H1 (cell line): ENCODE results near the gene ARMC5. TPM values are rescaled to one million over a fixed set of nuclear protein-coding genes. Genes with fewer than 3 reads are reported as not detected.

Source experiments
- polyA plus RNA-seq, 7 experiments: library from polyadenylated mRNA; depleted of rRNA in 3 of 7; stranded (reverse) in 5 of 7; unstranded in 2 of 7; fragments of >200 nt in 5 of 7; fragments of 200-250 nt in 2 of 7; gene quantifications; 1 replicate in 5 of 7; 2 replicates in 1 of 7; 4 replicates in 1 of 7; pipeline versions ENCODE4 v1.2.1 to v1.2.3, GENCODE V29; 2011 to 2013; ENCODE audit warnings: missing spikeins in 2 of 7, mixed read lengths in 2 of 7
- total RNA-seq: library from RNA; stranded (reverse); fragmentation: NEBNext Ultra II Directional; extraction: Animal tissue kit (Norgen Biotek cat#: 25700); gene quantifications from 2 replicates; pipeline ENCODE4 v1.2.1, GENCODE V29; 2021
- TF ChIP-seq, protein P1 (sequence below): fragments of 300-600 bp; sonication (generic); IDR thresholded peaks from 2 replicates; pipeline ENCODE4 v1.7.1; 2012; ENCODE audit warnings: low read length, moderate library complexity, mild to moderate bottlenecking, inconsistent platforms; ENCODE audit not compliant: insufficient replicate concordance

ARMC5 gene
- total and polyA plus RNA-seq, 2 of the 8 experiments (the other 6 are each of a cell fraction or from before 2014, with no cell fraction given) = 7.8 to 8.7 TPM

DNA sequence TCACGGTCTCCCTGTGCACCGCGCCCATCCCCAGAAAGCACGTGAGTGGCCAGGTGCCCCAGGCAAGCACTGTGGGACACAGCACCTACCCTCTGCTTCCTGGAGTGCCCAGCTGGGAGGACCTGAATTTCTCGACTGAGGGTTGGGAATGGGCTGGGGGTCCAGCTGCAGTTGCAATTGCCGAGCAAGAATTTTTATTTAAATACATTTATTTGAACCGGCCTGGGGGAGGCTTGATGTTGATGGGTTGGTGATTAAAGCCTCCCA lies 29.9 kb downstream of the ARMC5 start (continued):
- TF ChIP-seq, protein P1, sequence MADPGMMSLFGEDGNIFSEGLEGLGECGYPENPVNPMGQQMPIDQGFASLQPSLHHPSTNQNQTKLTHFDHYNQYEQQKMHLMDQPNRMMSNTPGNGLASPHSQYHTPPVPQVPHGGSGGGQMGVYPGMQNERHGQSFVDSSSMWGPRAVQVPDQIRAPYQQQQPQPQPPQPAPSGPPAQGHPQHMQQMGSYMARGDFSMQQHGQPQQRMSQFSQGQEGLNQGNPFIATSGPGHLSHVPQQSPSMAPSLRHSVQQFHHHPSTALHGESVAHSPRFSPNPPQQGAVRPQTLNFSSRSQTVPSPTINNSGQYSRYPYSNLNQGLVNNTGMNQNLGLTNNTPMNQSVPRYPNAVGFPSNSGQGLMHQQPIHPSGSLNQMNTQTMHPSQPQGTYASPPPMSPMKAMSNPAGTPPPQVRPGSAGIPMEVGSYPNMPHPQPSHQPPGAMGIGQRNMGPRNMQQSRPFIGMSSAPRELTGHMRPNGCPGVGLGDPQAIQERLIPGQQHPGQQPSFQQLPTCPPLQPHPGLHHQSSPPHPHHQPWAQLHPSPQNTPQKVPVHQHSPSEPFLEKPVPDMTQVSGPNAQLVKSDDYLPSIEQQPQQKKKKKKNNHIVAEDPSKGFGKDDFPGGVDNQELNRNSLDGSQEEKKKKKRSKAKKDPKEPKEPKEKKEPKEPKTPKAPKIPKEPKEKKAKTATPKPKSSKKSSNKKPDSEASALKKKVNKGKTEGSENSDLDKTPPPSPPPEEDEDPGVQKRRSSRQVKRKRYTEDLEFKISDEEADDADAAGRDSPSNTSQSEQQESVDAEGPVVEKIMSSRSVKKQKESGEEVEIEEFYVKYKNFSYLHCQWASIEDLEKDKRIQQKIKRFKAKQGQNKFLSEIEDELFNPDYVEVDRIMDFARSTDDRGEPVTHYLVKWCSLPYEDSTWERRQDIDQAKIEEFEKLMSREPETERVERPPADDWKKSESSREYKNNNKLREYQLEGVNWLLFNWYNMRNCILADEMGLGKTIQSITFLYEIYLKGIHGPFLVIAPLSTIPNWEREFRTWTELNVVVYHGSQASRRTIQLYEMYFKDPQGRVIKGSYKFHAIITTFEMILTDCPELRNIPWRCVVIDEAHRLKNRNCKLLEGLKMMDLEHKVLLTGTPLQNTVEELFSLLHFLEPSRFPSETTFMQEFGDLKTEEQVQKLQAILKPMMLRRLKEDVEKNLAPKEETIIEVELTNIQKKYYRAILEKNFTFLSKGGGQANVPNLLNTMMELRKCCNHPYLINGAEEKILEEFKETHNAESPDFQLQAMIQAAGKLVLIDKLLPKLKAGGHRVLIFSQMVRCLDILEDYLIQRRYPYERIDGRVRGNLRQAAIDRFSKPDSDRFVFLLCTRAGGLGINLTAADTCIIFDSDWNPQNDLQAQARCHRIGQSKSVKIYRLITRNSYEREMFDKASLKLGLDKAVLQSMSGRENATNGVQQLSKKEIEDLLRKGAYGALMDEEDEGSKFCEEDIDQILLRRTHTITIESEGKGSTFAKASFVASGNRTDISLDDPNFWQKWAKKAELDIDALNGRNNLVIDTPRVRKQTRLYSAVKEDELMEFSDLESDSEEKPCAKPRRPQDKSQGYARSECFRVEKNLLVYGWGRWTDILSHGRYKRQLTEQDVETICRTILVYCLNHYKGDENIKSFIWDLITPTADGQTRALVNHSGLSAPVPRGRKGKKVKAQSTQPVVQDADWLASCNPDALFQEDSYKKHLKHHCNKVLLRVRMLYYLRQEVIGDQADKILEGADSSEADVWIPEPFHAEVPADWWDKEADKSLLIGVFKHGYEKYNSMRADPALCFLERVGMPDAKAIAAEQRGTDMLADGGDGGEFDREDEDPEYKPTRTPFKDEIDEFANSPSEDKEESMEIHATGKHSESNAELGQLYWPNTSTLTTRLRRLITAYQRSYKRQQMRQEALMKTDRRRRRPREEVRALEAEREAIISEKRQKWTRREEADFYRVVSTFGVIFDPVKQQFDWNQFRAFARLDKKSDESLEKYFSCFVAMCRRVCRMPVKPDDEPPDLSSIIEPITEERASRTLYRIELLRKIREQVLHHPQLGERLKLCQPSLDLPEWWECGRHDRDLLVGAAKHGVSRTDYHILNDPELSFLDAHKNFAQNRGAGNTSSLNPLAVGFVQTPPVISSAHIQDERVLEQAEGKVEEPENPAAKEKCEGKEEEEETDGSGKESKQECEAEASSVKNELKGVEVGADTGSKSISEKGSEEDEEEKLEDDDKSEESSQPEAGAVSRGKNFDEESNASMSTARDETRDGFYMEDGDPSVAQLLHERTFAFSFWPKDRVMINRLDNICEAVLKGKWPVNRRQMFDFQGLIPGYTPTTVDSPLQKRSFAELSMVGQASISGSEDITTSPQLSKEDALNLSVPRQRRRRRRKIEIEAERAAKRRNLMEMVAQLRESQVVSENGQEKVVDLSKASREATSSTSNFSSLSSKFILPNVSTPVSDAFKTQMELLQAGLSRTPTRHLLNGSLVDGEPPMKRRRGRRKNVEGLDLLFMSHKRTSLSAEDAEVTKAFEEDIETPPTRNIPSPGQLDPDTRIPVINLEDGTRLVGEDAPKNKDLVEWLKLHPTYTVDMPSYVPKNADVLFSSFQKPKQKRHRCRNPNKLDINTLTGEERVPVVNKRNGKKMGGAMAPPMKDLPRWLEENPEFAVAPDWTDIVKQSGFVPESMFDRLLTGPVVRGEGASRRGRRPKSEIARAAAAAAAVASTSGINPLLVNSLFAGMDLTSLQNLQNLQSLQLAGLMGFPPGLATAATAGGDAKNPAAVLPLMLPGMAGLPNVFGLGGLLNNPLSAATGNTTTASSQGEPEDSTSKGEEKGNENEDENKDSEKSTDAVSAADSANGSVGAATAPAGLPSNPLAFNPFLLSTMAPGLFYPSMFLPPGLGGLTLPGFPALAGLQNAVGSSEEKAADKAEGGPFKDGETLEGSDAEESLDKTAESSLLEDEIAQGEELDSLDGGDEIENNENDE = no peak
